Measurements from ENCODE around the gene LRRN4.
A peak's percentile ranks its signal among the peaks of the same experiment; 100 is the strongest.

The LRRN4 gene

DNA sequence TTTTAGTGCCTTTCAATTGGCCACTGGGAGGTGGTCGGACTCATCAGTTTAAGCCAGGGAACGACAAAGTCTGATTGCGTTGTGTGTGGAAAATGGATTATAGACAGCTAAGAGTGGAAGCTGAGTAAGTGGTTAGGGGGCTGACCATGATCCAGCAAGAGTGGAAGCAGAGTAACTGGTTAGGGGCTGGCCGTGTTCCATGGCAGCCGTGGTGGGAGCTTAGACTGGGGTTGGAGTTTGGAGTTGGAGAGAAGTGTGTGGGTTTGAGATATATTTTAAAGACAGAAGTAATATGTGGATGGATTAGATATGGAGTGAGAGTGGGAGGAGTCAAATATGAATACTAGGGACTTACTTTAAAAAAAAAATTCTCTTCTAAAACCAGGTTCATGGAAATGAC, 41.7 kb downstream of the LRRN4 start:
- H3K9me3 ChIP-seq (ENCODE audit: control extremely low read depth in 1 of 5, control insufficient read depth in 4 of 5, insufficient read depth in 2 of 5, low read depth in 1 of 5, low read length in 4 of 5), result no peaks in the 10 kb centered on the region
- 93% methylated on average over 4 of the region's 5 CpGs for WGBS (ENCODE audit: insufficient coverage)
- DNase-seq, result no peak
- H3K36me3 ChIP-seq (ENCODE audit: control insufficient read depth in 4 of 4, insufficient read depth in 4 of 4, low read length in 3 of 4), result peaks cover 7 to 48% (median 33%) of the 10 kb centered on the region in 4 experiments
- H3K27ac ChIP-seq (ENCODE audit: insufficient read depth in 1 of 2, low read depth in 1 of 2, low read length in 2 of 2, poor library complexity in 1 of 2, severe bottlenecking in 2 of 2), result peak overlapping the region in 1 of 2 experiments; percentile 31
- ChIA-PET POLR2A (interaction anchor here (0.6 kb wide), 1 partner anchor 323 kb away, joined by 3 read pairs; no protein-coding TSS in a partner anchor), CTCF (interaction anchor here (1.2 to 3.8 kb wide), 2 partner anchors 12 to 66 kb away, joined by 3 to 17 read pairs; no protein-coding TSS in a partner anchor)
- no peak overlapping the region for H3K4me3 ChIP-seq (ENCODE audit: control insufficient read depth in 1 of 7, extremely low read depth in 1 of 7, insufficient read depth in 4 of 7, low read depth in 2 of 7, low read length in 6 of 7)
- H3K27me3 ChIP-seq (replicated peaks in 2 of 5; ENCODE audit: control insufficient read depth in 4 of 5, insufficient read depth in 5 of 5, low read length in 4 of 5), result no peaks in the 10 kb centered on the region
- peaks cover 5 to 13% (median 10%) of the 10 kb centered on the region in 4 experiments for H3K4me1 ChIP-seq (ENCODE audit: control extremely low read depth in 1 of 4, control insufficient read depth in 4 of 4, insufficient read depth in 4 of 4, low read length in 3 of 4)

DNA sequence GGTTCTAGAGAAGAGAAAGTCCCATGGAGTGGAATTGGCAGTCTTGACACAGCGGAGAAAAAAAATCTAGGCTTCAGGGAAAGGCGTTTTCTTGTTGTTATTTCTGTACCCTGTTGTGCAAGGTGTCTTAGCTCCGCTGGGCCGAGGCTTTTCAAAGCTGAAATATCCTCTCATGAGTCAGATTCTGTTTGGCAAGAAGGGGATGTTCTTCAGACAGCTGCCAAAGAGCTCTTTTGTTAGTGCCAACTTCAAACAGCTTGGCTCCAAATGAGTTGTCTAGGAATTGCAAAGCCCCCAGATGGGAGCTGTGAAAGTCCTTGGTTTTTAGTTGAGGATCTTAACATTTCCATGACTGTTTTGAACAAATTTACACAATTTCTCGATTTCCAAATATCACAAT, 45.6 kb downstream of the LRRN4 start:
- peak in 2 of 3 donors; percentile 46 to 50 for DNase-seq
- Histone ChIP-seq H3K27ac (ENCODE audit: insufficient read depth in 1 of 2, low read depth in 1 of 2, low read length in 2 of 2, poor library complexity in 1 of 2, severe bottlenecking in 2 of 2) (no peak overlapping the region), H3K27me3 (replicated peaks in 2 of 5; ENCODE audit: control insufficient read depth in 4 of 5, insufficient read depth in 5 of 5, low read length in 4 of 5) (no peaks in the 10 kb centered on the region), H3K9me3 (ENCODE audit: control extremely low read depth in 1 of 5, control insufficient read depth in 4 of 5, insufficient read depth in 2 of 5, low read depth in 1 of 5, low read length in 4 of 5) (no peaks in the 10 kb centered on the region), H3K4me1 (ENCODE audit: control extremely low read depth in 1 of 4, control insufficient read depth in 4 of 4, insufficient read depth in 4 of 4, low read length in 3 of 4) (peaks cover 15 to 39% (median 27%) of the 10 kb centered on the region in 4 experiments), H3K4me3 (ENCODE audit: control insufficient read depth in 1 of 7, extremely low read depth in 1 of 7, insufficient read depth in 4 of 7, low read depth in 2 of 7, low read length in 6 of 7) (no peak overlapping the region), H3K36me3 (ENCODE audit: control insufficient read depth in 4 of 4, insufficient read depth in 4 of 4, low read length in 3 of 4) (peaks cover 7 to 31% (median 21%) of the 10 kb centered on the region in 4 experiments)
- POLR2A ChIA-PET, result no interaction called here
- WGBS (ENCODE audit: insufficient coverage), result 89% methylated on average over 4 of the region's 5 CpGs
- CTCF ChIA-PET, result interaction anchor here (1.3 kb wide), 2 partner anchors 448 to 479 kb away, joined by 4 read pairs; no protein-coding TSS in a partner anchor

GRCh38 chr20:6007529-6008103, 46.2 kb downstream of the LRRN4 start:
- peaks cover 15 to 39% (median 27%) of the 10 kb centered on the region in 4 experiments for H3K4me1 ChIP-seq (ENCODE audit: control extremely low read depth in 1 of 4, control insufficient read depth in 4 of 4, insufficient read depth in 4 of 4, low read length in 3 of 4)
- CTCF ChIA-PET, result interaction anchor here (0.8 to 1.3 kb wide), 5 partner anchors 15 to 479 kb away, joined by 3 to 5 read pairs (median 4); no protein-coding TSS in a partner anchor
- no peak for DNase-seq
- peaks cover 5 to 25% (median 18%) of the 10 kb centered on the region in 4 experiments for H3K36me3 ChIP-seq (ENCODE audit: control insufficient read depth in 4 of 4, insufficient read depth in 4 of 4, low read length in 3 of 4)
- no peaks in the 10 kb centered on the region for H3K9me3 ChIP-seq (ENCODE audit: control extremely low read depth in 1 of 5, control insufficient read depth in 4 of 5, insufficient read depth in 2 of 5, low read depth in 1 of 5, low read length in 4 of 5)
- no peak overlapping the region for H3K27ac ChIP-seq (ENCODE audit: insufficient read depth in 1 of 2, low read depth in 1 of 2, low read length in 2 of 2, poor library complexity in 1 of 2, severe bottlenecking in 2 of 2)
- H3K27me3 ChIP-seq (replicated peaks in 2 of 5; ENCODE audit: control insufficient read depth in 4 of 5, insufficient read depth in 5 of 5, low read length in 4 of 5), result no peaks in the 10 kb centered on the region
- peak overlapping the region in 5 of 7 experiments; percentile 89 to 98 (median 92) for H3K4me3 ChIP-seq (ENCODE audit: control insufficient read depth in 1 of 7, extremely low read depth in 1 of 7, insufficient read depth in 4 of 7, low read depth in 2 of 7, low read length in 6 of 7)
- POLR2A ChIA-PET, result no interaction called here
- no CpG with 5 or more reads among the region's 3 CpGs for WGBS (ENCODE audit: insufficient coverage)

DNA sequence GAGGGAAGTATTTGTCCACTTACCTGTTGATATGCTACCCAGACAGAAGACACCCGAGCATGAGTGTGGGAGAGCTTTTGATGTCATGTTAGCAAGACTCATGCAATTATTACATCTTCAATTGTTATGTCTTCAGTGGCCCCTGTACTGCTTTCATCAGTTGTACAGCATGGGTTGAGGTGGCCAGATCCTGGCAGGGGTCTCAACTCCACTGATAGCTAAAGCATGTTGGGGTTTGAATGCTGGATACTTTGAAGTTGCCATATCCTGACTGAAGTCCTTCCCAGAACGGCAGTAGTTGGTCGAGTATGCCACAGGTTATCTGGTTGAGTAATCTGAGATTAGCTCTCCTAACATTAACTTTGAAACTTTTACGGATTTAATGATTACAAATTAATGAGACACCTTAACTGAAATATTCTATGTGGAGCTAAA, 46.7 kb downstream of the LRRN4 start:
- ChIA-PET POLR2A (interaction anchor here (0.6 kb wide), 1 partner anchor 257 kb away, joined by 3 read pairs; the partner anchor contains the start of gene SHLD1), CTCF (interaction anchor here (0.8 to 1.3 kb wide), 4 partner anchors 15 to 478 kb away, joined by 3 to 5 read pairs (median 4); no protein-coding TSS in a partner anchor)
- no peak for DNase-seq
- peak overlapping the region in 6 of 7 experiments; percentile 88 to 98 (median 92) for H3K4me3 ChIP-seq (ENCODE audit: control insufficient read depth in 1 of 7, extremely low read depth in 1 of 7, insufficient read depth in 4 of 7, low read depth in 2 of 7, low read length in 6 of 7)
- H3K36me3 ChIP-seq (ENCODE audit: control insufficient read depth in 4 of 4, insufficient read depth in 4 of 4, low read length in 3 of 4), result peaks cover 2 to 20% (median 13%) of the 10 kb centered on the region in 4 experiments
- H3K27ac ChIP-seq (ENCODE audit: insufficient read depth in 1 of 2, low read depth in 1 of 2, low read length in 2 of 2, poor library complexity in 1 of 2, severe bottlenecking in 2 of 2), result no peak overlapping the region
- no peaks in the 10 kb centered on the region for H3K27me3 ChIP-seq (replicated peaks in 2 of 5; ENCODE audit: control insufficient read depth in 4 of 5, insufficient read depth in 5 of 5, low read length in 4 of 5)
- H3K4me1 ChIP-seq (ENCODE audit: control extremely low read depth in 1 of 4, control insufficient read depth in 4 of 4, insufficient read depth in 4 of 4, low read length in 3 of 4), result peaks cover 15 to 39% (median 27%) of the 10 kb centered on the region in 4 experiments
- WGBS (ENCODE audit: insufficient coverage), result 18% methylated on average over 3 of the region's 4 CpGs
- H3K9me3 ChIP-seq (ENCODE audit: control extremely low read depth in 1 of 5, control insufficient read depth in 4 of 5, insufficient read depth in 2 of 5, low read depth in 1 of 5, low read length in 4 of 5), result no peaks in the 10 kb centered on the region

- Histone ChIP-seq H3K4me3 (ENCODE audit: control insufficient read depth in 1 of 7, extremely low read depth in 1 of 7, insufficient read depth in 4 of 7, low read depth in 2 of 7, low read length in 6 of 7) (peak overlapping the region; percentile 88 to 99 (median 92)), H3K27ac (ENCODE audit: insufficient read depth in 1 of 2, low read depth in 1 of 2, low read length in 2 of 2, poor library complexity in 1 of 2, severe bottlenecking in 2 of 2) (peak overlapping the region; percentile 46 to 81), H3K36me3 (ENCODE audit: control insufficient read depth in 4 of 4, insufficient read depth in 4 of 4, low read length in 3 of 4) (peaks cover 2 to 17% (median 10%) of the 10 kb centered on the region in 4 experiments), H3K27me3 (replicated peaks in 2 of 5; ENCODE audit: control insufficient read depth in 4 of 5, insufficient read depth in 5 of 5, low read length in 4 of 5) (no peaks in the 10 kb centered on the region), H3K9me3 (ENCODE audit: control extremely low read depth in 1 of 5, control insufficient read depth in 4 of 5, insufficient read depth in 2 of 5, low read depth in 1 of 5, low read length in 4 of 5) (no peaks in the 10 kb centered on the region), H3K4me1 (ENCODE audit: control extremely low read depth in 1 of 4, control insufficient read depth in 4 of 4, insufficient read depth in 4 of 4, low read length in 3 of 4) (peaks cover 15 to 39% (median 27%) of the 10 kb centered on the region in 4 experiments)
- POLR2A ChIA-PET, result interaction anchor here (0.6 kb wide), 1 partner anchor 256 kb away, joined by 3 read pairs; the partner anchor contains the start of gene SHLD1
- CTCF ChIA-PET, result interaction anchor here (0.8 to 0.9 kb wide), 2 partner anchors 16 to 67 kb away, joined by 4 to 5 read pairs; no protein-coding TSS in a partner anchor
- 0% methylated on average over 7 of the region's 10 CpGs for WGBS (ENCODE audit: insufficient coverage)
- no peak for DNase-seq
Observed at GRCh38 chr20:6006603-6006949, 47.3 kb downstream of the LRRN4 start.

- Histone ChIP-seq H3K4me3 (ENCODE audit: control insufficient read depth in 1 of 7, extremely low read depth in 1 of 7, insufficient read depth in 4 of 7, low read depth in 2 of 7, low read length in 6 of 7) (no peak overlapping the region), H3K27me3 (replicated peaks in 2 of 5; ENCODE audit: control insufficient read depth in 4 of 5, insufficient read depth in 5 of 5, low read length in 4 of 5) (no peaks in the 10 kb centered on the region), H3K9me3 (ENCODE audit: control extremely low read depth in 1 of 5, control insufficient read depth in 4 of 5, insufficient read depth in 2 of 5, low read depth in 1 of 5, low read length in 4 of 5) (no peaks in the 10 kb centered on the region), H3K27ac (ENCODE audit: insufficient read depth in 1 of 2, low read depth in 1 of 2, low read length in 2 of 2, poor library complexity in 1 of 2, severe bottlenecking in 2 of 2) (no peak overlapping the region), H3K4me1 (ENCODE audit: control extremely low read depth in 1 of 4, control insufficient read depth in 4 of 4, insufficient read depth in 4 of 4, low read length in 3 of 4) (peaks cover 10 to 38% (median 22%) of the 10 kb centered on the region in 4 experiments), H3K36me3 (ENCODE audit: control insufficient read depth in 4 of 4, insufficient read depth in 4 of 4, low read length in 3 of 4) (peaks cover 2 to 10% (median 4%) of the 10 kb centered on the region in 4 experiments)
- ChIA-PET POLR2A (no interaction called here), CTCF (interaction anchor here (0.6 to 2.1 kb wide), 4 partner anchors 28 to 441 kb away, joined by 3 to 5 read pairs (median 4); no protein-coding TSS in a partner anchor)
- peak in 2 of 3 donors; percentile 15 to 32 for DNase-seq
- WGBS (ENCODE audit: insufficient coverage), result 73% methylated on average over 6 of the region's 8 CpGs
Observed at GRCh38 chr20:6000871-6001270, 53.0 kb downstream of the LRRN4 start.

DNA sequence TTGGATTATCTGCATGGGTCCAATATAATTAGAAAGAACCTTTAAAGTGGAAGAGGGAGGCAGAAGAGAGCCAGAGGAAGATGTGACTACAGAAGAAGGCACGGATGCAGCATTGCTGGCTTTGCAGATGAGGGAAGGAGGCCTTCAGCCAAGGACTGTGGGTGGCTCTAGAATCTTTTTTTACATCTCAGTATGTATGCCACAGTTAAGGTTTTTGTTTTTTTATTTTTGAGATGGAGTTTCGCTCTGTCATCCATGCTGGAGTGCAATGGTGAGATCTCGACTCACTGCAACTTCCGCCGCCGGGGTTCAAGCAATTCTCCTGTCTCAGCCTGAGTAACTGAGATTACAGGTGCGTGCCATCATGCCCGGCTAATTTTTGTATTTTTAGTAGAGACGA, 54.1 kb downstream of the LRRN4 start:
- Histone ChIP-seq H3K4me3 (ENCODE audit: control insufficient read depth in 1 of 7, extremely low read depth in 1 of 7, insufficient read depth in 4 of 7, low read depth in 2 of 7, low read length in 6 of 7) (no peak overlapping the region), H3K4me1 (ENCODE audit: control extremely low read depth in 1 of 4, control insufficient read depth in 4 of 4, insufficient read depth in 4 of 4, low read length in 3 of 4) (peaks cover 4 to 30% (median 18%) of the 10 kb centered on the region in 4 experiments), H3K27ac (ENCODE audit: insufficient read depth in 1 of 2, low read depth in 1 of 2, low read length in 2 of 2, poor library complexity in 1 of 2, severe bottlenecking in 2 of 2) (no peak overlapping the region), H3K9me3 (ENCODE audit: control extremely low read depth in 1 of 5, control insufficient read depth in 4 of 5, insufficient read depth in 2 of 5, low read depth in 1 of 5, low read length in 4 of 5) (no peaks in the 10 kb centered on the region), H3K27me3 (replicated peaks in 2 of 5; ENCODE audit: control insufficient read depth in 4 of 5, insufficient read depth in 5 of 5, low read length in 4 of 5) (no peaks in the 10 kb centered on the region), H3K36me3 (ENCODE audit: control insufficient read depth in 4 of 4, insufficient read depth in 4 of 4, low read length in 3 of 4) (peaks cover 2 to 18% (median 7%) of the 10 kb centered on the region in 4 experiments)
- 94% methylated on average over 7 of the region's 9 CpGs for WGBS (ENCODE audit: insufficient coverage)
- ChIA-PET CTCF (no interaction called here), POLR2A (no interaction called here)
- DNase-seq, result no peak
